ENCODE results near the gene NOS2. TPM values are rescaled to one million over a fixed set of nuclear protein-coding genes. Genes with fewer than 3 reads are reported as not detected.
A peak's percentile ranks its signal among the peaks of the same experiment; 100 is the strongest.
"Not testable (repeated sequence)": the region's sequence is repeated elsewhere in the genome, so short reads cannot be mapped to it uniquely, and the experiment has no call there.

Gene NOS2
- polyA plus RNA-seq, 1 donor (not counting 4 experiments of a cell fraction or from before 2014, with no cell fraction given), result not detected

- FAIRE-seq, result peak; percentile 71
- no peaks in the 10 kb centered on the region for H3K9me1 ChIP-seq (ENCODE audit: control insufficient read depth, extremely low read depth, insufficient read depth, low read length)
- no peak overlapping the region for H2AFZ ChIP-seq (ENCODE audit: control insufficient read depth, low read length)
- no peaks in the 10 kb centered on the region for H3K9me3 ChIP-seq (ENCODE audit: control insufficient read depth, low read depth, low read length)
- TF ChIP-seq EZH2 (IDR thresholded peaks at IDR 0.05; ENCODE audit: low read length), result no peak
- TF ChIP-seq CTCF (optimal IDR thresholded peaks at IDR 0.05 in 1 of 3, IDR thresholded peaks at IDR 0.05 in 1 of 3, conservative IDR thresholded peaks at IDR 0.05 in 1 of 3; ENCODE audit: extremely low read depth in 1 of 3, insufficient read depth in 2 of 3, low read length in 3 of 3), result no peak
- no peak overlapping the region for H3K27ac ChIP-seq (ENCODE audit: control insufficient read depth, insufficient read depth, low read length)
- no peak overlapping the region for H3K9ac ChIP-seq (ENCODE audit: control insufficient read depth, extremely low read depth, insufficient read depth, low read length)
- dilution Hi-C loops (cut with MboI; ENCODE audit: extremely low pct_ligation_motif_present, low sequenced_read_pairs), result no loop called here
- H4K20me1 ChIP-seq (ENCODE audit: control insufficient read depth, extremely low read depth, insufficient read depth, low read length), result no peaks in the 10 kb centered on the region
- no peaks in the 10 kb centered on the region for H3K36me3 ChIP-seq (ENCODE audit: control insufficient read depth in 2 of 2, extremely low read depth in 1 of 2, insufficient read depth in 2 of 2, low read length in 2 of 2)
- DNase-seq (ENCODE audit: low read depth, low spot score), result no peak
- no peaks in the 10 kb centered on the region for H3K27me3 ChIP-seq (ENCODE audit: control insufficient read depth, extremely low read depth, insufficient read depth, low read length)
- no peak overlapping the region for H3K4me2 ChIP-seq (ENCODE audit: control insufficient read depth, extremely low read depth, insufficient read depth, low read depth, low read length)
- H3K79me2 ChIP-seq (ENCODE audit: control insufficient read depth, insufficient read depth, low read length), result no peaks in the 10 kb centered on the region
- H3K4me3 ChIP-seq (ENCODE audit: control insufficient read depth in 2 of 3, extremely low read depth in 1 of 3, insufficient read depth in 2 of 3, low read depth in 1 of 3, low read length in 3 of 3), result no peak overlapping the region
- H3K4me1 ChIP-seq (ENCODE audit: control insufficient read depth, extremely low read depth, insufficient read depth, low read length), result no peaks in the 10 kb centered on the region
These were observed 58.9 kb downstream of the NOS2 start for GRCh38 chr17:27741361-27741861.

- DNase-seq (ENCODE audit: low read depth, low spot score); H3K4me1 ChIP-seq (ENCODE audit: control insufficient read depth, extremely low read depth, insufficient read depth, low read length); H2AFZ ChIP-seq (ENCODE audit: control insufficient read depth, low read length); H3K36me3 ChIP-seq (ENCODE audit: control insufficient read depth in 2 of 2, extremely low read depth in 1 of 2, insufficient read depth in 2 of 2, low read length in 2 of 2); dilution Hi-C loops (cut with MboI; ENCODE audit: extremely low pct_ligation_motif_present, low sequenced_read_pairs); H3K27ac ChIP-seq (ENCODE audit: control insufficient read depth, insufficient read depth, low read length); H3K27me3 ChIP-seq (ENCODE audit: control insufficient read depth, extremely low read depth, insufficient read depth, low read length); H3K9ac ChIP-seq (ENCODE audit: control insufficient read depth, extremely low read depth, insufficient read depth, low read length); H3K4me2 ChIP-seq (ENCODE audit: control insufficient read depth, extremely low read depth, insufficient read depth, low read depth, low read length); FAIRE-seq; H3K79me2 ChIP-seq (ENCODE audit: control insufficient read depth, insufficient read depth, low read length); H3K4me3 ChIP-seq (ENCODE audit: control insufficient read depth in 2 of 3, extremely low read depth in 1 of 3, insufficient read depth in 2 of 3, low read depth in 1 of 3, low read length in 3 of 3); H3K9me3 ChIP-seq (ENCODE audit: control insufficient read depth, low read depth, low read length); H3K9me1 ChIP-seq (ENCODE audit: control insufficient read depth, extremely low read depth, insufficient read depth, low read length); H4K20me1 ChIP-seq (ENCODE audit: control insufficient read depth, extremely low read depth, insufficient read depth, low read length): not testable (repeated sequence)
These were observed 59.8 kb downstream of the NOS2 start for GRCh38 chr17:27740541-27740940.

- Histone ChIP-seq H3K9me3 (ENCODE audit: control insufficient read depth, low read depth, low read length) (no peaks in the 10 kb centered on the region), H3K27ac (ENCODE audit: control insufficient read depth, insufficient read depth, low read length) (no peak overlapping the region), H3K27me3 (ENCODE audit: control insufficient read depth, extremely low read depth, insufficient read depth, low read length) (peaks cover 3% of the 10 kb centered on the region), H2AFZ (ENCODE audit: control insufficient read depth, low read length) (no peak overlapping the region), H3K9me1 (ENCODE audit: control insufficient read depth, extremely low read depth, insufficient read depth, low read length) (no peaks in the 10 kb centered on the region), H3K9ac (ENCODE audit: control insufficient read depth, extremely low read depth, insufficient read depth, low read length) (no peak overlapping the region), H3K36me3 (ENCODE audit: control insufficient read depth in 2 of 2, extremely low read depth in 1 of 2, insufficient read depth in 2 of 2, low read length in 2 of 2) (no peaks in the 10 kb centered on the region), H3K4me3 (ENCODE audit: control insufficient read depth in 2 of 3, extremely low read depth in 1 of 3, insufficient read depth in 2 of 3, low read depth in 1 of 3, low read length in 3 of 3) (no peak overlapping the region), H4K20me1 (ENCODE audit: control insufficient read depth, extremely low read depth, insufficient read depth, low read length) (no peaks in the 10 kb centered on the region), H3K4me1 (ENCODE audit: control insufficient read depth, extremely low read depth, insufficient read depth, low read length) (no peaks in the 10 kb centered on the region), H3K79me2 (ENCODE audit: control insufficient read depth, insufficient read depth, low read length) (no peaks in the 10 kb centered on the region), H3K4me2 (ENCODE audit: control insufficient read depth, extremely low read depth, insufficient read depth, low read depth, low read length) (no peak overlapping the region)
- TF ChIP-seq CTCF (optimal IDR thresholded peaks at IDR 0.05 in 1 of 3, IDR thresholded peaks at IDR 0.05 in 1 of 3, conservative IDR thresholded peaks at IDR 0.05 in 1 of 3; ENCODE audit: extremely low read depth in 1 of 3, insufficient read depth in 2 of 3, low read length in 3 of 3) (no peak), EZH2 (IDR thresholded peaks at IDR 0.05; ENCODE audit: low read length) (no peak)
- dilution Hi-C loops (cut with MboI; ENCODE audit: extremely low pct_ligation_motif_present, low sequenced_read_pairs), result no loop called here
- no peak for FAIRE-seq
- no peak for DNase-seq (ENCODE audit: low read depth, low spot score)
These were observed 66.6 kb downstream of the NOS2 start for GRCh38 chr17:27733773-27734172.

GRCh38 chr17:27732746-27733145, 67.6 kb downstream of the NOS2 start:
- FAIRE-seq; DNase-seq (ENCODE audit: low read depth, low spot score); H3K9me1 ChIP-seq (ENCODE audit: control insufficient read depth, extremely low read depth, insufficient read depth, low read length); H3K79me2 ChIP-seq (ENCODE audit: control insufficient read depth, insufficient read depth, low read length); H3K4me2 ChIP-seq (ENCODE audit: control insufficient read depth, extremely low read depth, insufficient read depth, low read depth, low read length); H3K27ac ChIP-seq (ENCODE audit: control insufficient read depth, insufficient read depth, low read length); H3K4me1 ChIP-seq (ENCODE audit: control insufficient read depth, extremely low read depth, insufficient read depth, low read length); H2AFZ ChIP-seq (ENCODE audit: control insufficient read depth, low read length); H3K4me3 ChIP-seq (ENCODE audit: control insufficient read depth in 2 of 3, extremely low read depth in 1 of 3, insufficient read depth in 2 of 3, low read depth in 1 of 3, low read length in 3 of 3); H3K9me3 ChIP-seq (ENCODE audit: control insufficient read depth, low read depth, low read length); H3K9ac ChIP-seq (ENCODE audit: control insufficient read depth, extremely low read depth, insufficient read depth, low read length); H4K20me1 ChIP-seq (ENCODE audit: control insufficient read depth, extremely low read depth, insufficient read depth, low read length); H3K27me3 ChIP-seq (ENCODE audit: control insufficient read depth, extremely low read depth, insufficient read depth, low read length); dilution Hi-C loops (cut with MboI; ENCODE audit: extremely low pct_ligation_motif_present, low sequenced_read_pairs); H3K36me3 ChIP-seq (ENCODE audit: control insufficient read depth in 2 of 2, extremely low read depth in 1 of 2, insufficient read depth in 2 of 2, low read length in 2 of 2): not testable (repeated sequence)
